ENCODE measurements around the gene TVP23A. TPM values are rescaled to one million over a fixed set of nuclear protein-coding genes. Genes with fewer than 3 reads are reported as not detected.
A peak's percentile ranks its signal among the peaks of the same experiment; 100 is the strongest.

The TVP23A gene
- total RNA-seq, 6 experiments from 2014 or later, result not detected

- Mint-ChIP-seq H3K27ac (no peak overlapping the region), H3K36me3 (ENCODE audit: low read depth) (no peaks in the 10 kb centered on the region), H3K9me3 (no peaks in the 10 kb centered on the region), H3K4me1 (ENCODE audit: low read depth) (no peaks in the 10 kb centered on the region), H3K27me3 (ENCODE audit: insufficient read depth) (no peaks in the 10 kb centered on the region; the same call in none of the 2 replicates), H3K4me3 (no peak overlapping the region)
- no peak for DNase-seq
- TF ChIP-seq CTCF (IDR thresholded peaks at IDR 0.05), result no peak
These were observed 47.7 kb downstream of the TVP23A start for GRCh38 chr16:10770907-10771306.

- Mint-ChIP-seq H3K27ac (no peak overlapping the region), H3K4me1 (ENCODE audit: low read depth) (no peaks in the 10 kb centered on the region), H3K36me3 (ENCODE audit: low read depth) (peaks cover under 1% of the 10 kb centered on the region; the same call in 1 of the 2 replicates), H3K4me3 (no peak overlapping the region), H3K9me3 (no peaks in the 10 kb centered on the region), H3K27me3 (ENCODE audit: insufficient read depth) (no peaks in the 10 kb centered on the region; the same call in 1 of the 2 replicates)
- no peak for TF ChIP-seq CTCF (IDR thresholded peaks at IDR 0.05)
- DNase-seq, result no peak
These were observed 49.2 kb downstream of the TVP23A start for GRCh38 chr16:10769381-10769780.

- Mint-ChIP-seq H3K27me3 (ENCODE audit: insufficient read depth) (peaks cover 2% of the 10 kb centered on the region; the same call in 1 of the 2 replicates), H3K9me3 (no peaks in the 10 kb centered on the region), H3K4me3 (no peak overlapping the region), H3K36me3 (ENCODE audit: low read depth) (peaks cover 12% of the 10 kb centered on the region), H3K27ac (no peak overlapping the region), H3K4me1 (ENCODE audit: low read depth) (peaks cover 5% of the 10 kb centered on the region; the same call in 1 of the 2 replicates)
- no peak for DNase-seq
- TF ChIP-seq CTCF (IDR thresholded peaks at IDR 0.05), result no peak
These were observed 51.5 kb downstream of the TVP23A start for GRCh38 chr16:10767127-10767526.

DNA sequence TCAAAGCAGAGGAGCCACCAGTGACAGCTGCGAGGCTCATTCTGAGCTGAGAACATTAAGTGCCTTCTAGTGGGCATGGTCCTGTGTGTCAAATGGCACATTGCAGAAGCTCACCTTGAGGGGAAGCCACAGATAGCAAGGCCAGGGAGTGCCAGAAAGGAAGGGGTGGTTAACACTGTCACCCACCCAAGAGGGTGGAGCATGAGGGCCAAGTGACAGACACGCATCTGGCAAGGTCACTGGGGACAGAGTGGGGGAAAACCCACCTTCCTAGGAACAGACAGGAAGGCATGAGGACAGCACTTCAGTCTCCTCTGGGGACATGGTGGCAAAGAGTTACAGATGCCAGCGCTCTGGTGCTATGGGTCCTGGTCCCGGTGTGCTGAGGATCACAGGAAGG, 52.8 kb downstream of the TVP23A start:
- Mint-ChIP-seq H3K27ac (no peak overlapping the region), H3K4me1 (ENCODE audit: low read depth) (peaks cover 5% of the 10 kb centered on the region; the same call in 1 of the 2 replicates), H3K36me3 (ENCODE audit: low read depth) (peaks cover 19% of the 10 kb centered on the region), H3K9me3 (no peaks in the 10 kb centered on the region), H3K27me3 (ENCODE audit: insufficient read depth) (peaks cover 2% of the 10 kb centered on the region; the same call in 1 of the 2 replicates), H3K4me3 (no peak overlapping the region)
- no peak for TF ChIP-seq CTCF (IDR thresholded peaks at IDR 0.05)
- no peak for DNase-seq

GRCh38 chr16:10763456-10763855, 55.1 kb downstream of the TVP23A start:
- H3K9me3 Mint-ChIP-seq, result no peaks in the 10 kb centered on the region
- peaks cover 2% of the 10 kb centered on the region; the same call in 1 of the 2 replicates for H3K27me3 Mint-ChIP-seq (ENCODE audit: insufficient read depth)
- no peak overlapping the region for H3K27ac Mint-ChIP-seq
- H3K36me3 Mint-ChIP-seq (ENCODE audit: low read depth), result peaks cover 29% of the 10 kb centered on the region
- DNase-seq, result peak; percentile 35
- H3K4me1 Mint-ChIP-seq (ENCODE audit: low read depth), result peaks cover 5% of the 10 kb centered on the region; the same call in 1 of the 2 replicates
- TF ChIP-seq CTCF (IDR thresholded peaks at IDR 0.05), result no peak
- H3K4me3 Mint-ChIP-seq, result no peak overlapping the region

Measured in HFFc6 (cell line).